ENCODE results near the gene B3GALNT1.

B3GALNT1 gene

DNA sequence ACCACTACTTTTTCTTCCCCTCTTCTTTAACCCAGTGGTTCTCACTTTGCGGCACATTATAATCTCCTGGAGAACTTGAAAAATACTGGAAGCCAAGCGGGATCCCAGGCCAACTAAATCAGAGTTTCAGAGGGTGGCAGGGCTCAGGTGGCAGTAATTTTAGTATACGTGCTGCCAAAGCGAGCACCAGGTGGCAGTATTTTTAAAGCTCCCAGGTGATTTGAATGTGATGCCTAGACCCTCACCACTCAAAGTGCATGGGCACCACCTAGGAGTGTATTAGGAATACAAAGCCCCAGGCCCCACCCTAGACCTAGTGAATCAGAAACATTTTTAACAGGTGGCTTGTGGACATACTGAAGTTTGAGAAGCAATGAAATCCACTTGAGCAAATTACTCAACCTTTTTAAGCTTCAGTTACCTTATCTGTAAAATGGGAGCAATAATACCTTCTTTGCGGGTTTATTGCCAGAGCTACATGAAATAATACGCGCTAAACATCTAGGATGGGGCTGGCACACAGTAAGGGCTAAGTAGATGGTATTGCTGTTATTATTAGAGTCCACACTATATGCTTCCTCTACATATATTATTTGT lies 8.3 kb downstream of the B3GALNT1 start:
- no peak for DNase-seq
- intact Hi-C loops (cut with DNase I; ENCODE audit: low total_unique reads): no loop called here
- Histone ChIP-seq H3K27me3 (no peaks in the 10 kb centered on the region), H3K27ac (no peak overlapping the region), H3K4me3 (no peak overlapping the region), H3K36me3 (peaks cover 3 to 16% (median 6%) of the 10 kb centered on the region in 3 donors), H3K9me3 (no peaks in the 10 kb centered on the region), H3K4me1 (no peaks in the 10 kb centered on the region)
- TF ChIP-seq, protein P1, sequence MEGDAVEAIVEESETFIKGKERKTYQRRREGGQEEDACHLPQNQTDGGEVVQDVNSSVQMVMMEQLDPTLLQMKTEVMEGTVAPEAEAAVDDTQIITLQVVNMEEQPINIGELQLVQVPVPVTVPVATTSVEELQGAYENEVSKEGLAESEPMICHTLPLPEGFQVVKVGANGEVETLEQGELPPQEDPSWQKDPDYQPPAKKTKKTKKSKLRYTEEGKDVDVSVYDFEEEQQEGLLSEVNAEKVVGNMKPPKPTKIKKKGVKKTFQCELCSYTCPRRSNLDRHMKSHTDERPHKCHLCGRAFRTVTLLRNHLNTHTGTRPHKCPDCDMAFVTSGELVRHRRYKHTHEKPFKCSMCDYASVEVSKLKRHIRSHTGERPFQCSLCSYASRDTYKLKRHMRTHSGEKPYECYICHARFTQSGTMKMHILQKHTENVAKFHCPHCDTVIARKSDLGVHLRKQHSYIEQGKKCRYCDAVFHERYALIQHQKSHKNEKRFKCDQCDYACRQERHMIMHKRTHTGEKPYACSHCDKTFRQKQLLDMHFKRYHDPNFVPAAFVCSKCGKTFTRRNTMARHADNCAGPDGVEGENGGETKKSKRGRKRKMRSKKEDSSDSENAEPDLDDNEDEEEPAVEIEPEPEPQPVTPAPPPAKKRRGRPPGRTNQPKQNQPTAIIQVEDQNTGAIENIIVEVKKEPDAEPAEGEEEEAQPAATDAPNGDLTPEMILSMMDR (IDR thresholded peaks at IDR 0.05): no peak

DNA sequence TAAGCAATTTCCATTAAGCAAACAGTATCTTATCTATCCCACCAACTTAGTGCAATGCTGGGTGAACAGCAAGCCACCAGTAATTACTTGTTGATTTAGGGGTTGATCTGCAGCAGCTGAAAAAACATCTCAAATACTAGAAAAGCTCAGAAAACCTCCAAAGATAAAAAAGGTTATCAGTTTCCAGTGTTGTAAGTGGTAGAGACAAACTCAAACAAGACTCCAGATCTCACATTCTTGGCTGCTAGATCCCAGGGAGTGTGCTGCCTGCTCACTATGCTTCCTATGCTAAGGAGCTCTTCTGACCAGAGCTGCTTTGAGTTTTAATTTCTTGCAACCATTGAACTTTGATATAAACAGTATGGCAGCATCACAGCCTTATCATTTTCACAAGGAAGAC lies 11.3 kb downstream of the B3GALNT1 start:
- intact Hi-C loops (cut with DNase I; ENCODE audit: low total_unique reads): no loop called here
- Histone ChIP-seq H3K4me1 (no peaks in the 10 kb centered on the region), H3K36me3 (peaks cover 0 to 10% (median 0%) of the 10 kb centered on the region in 3 donors), H3K4me3 (no peak overlapping the region), H3K27me3 (no peaks in the 10 kb centered on the region), H3K27ac (no peak overlapping the region), H3K9me3 (no peaks in the 10 kb centered on the region)
- TF ChIP-seq, protein P1 (IDR thresholded peaks at IDR 0.05): no peak
- no peak for DNase-seq

DNA sequence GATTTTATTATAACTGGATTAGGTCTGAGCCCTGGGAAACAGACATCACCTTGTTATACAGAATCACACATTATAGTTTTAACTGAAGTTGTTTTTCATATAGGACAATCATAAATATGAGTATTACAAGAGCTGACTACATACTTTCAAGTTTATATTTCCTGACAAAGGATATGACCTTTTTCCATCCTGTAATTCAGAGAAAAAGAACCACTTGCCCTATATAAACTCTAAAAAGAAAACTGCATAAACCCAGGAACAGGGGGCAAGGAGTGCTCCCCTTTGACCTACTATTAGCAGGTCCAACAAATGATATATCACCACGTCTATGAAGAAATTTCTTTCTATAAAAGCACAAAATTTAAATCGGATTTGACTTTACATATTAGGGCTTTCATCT lies 20.9 kb downstream of the B3GALNT1 start:
- H3K27me3 ChIP-seq: no peaks in the 10 kb centered on the region
- intact Hi-C loops (cut with DNase I; ENCODE audit: low total_unique reads): no loop called here
- no peaks in the 10 kb centered on the region for H3K9me3 ChIP-seq
- H3K4me1 ChIP-seq: peaks cover 0 to 11% (median 2%) of the 10 kb centered on the region in 4 donors
- TF ChIP-seq, protein P1 (IDR thresholded peaks at IDR 0.05): no peak
- no peak overlapping the region for H3K27ac ChIP-seq
- no peak for DNase-seq
- H3K36me3 ChIP-seq: peaks cover 7 to 22% (median 16%) of the 10 kb centered on the region in 3 donors
- no peak overlapping the region for H3K4me3 ChIP-seq

DNA sequence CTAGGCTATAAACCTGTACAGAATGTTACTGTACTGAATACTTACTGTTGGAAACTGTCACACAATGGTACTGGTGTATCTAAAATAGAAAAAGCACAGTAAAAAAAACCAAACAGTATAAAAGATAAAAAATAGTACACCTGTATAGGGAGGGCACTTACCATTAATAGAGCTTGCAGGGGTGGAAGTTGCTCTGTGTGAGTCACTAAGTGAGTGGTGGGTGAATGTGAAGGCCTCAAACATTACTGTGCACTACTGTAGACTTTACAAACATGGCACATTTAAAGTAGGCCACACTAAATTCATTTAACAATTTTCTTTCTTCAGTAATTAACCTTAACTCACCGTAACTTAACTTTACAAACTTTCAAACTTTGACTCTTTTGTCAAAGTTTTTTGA lies 22.0 kb downstream of the B3GALNT1 start:
- DNase-seq: no peak
- intact Hi-C loops (cut with DNase I; ENCODE audit: low total_unique reads): no loop called here
- Histone ChIP-seq H3K9me3 (no peaks in the 10 kb centered on the region), H3K4me3 (no peak overlapping the region), H3K27ac (no peak overlapping the region), H3K36me3 (peaks cover 0 to 22% (median 16%) of the 10 kb centered on the region in 3 donors), H3K4me1 (peaks cover 0 to 16% (median 2%) of the 10 kb centered on the region in 4 donors), H3K27me3 (no peaks in the 10 kb centered on the region)
- TF ChIP-seq, protein P1 (IDR thresholded peaks at IDR 0.05): no peak

DNA sequence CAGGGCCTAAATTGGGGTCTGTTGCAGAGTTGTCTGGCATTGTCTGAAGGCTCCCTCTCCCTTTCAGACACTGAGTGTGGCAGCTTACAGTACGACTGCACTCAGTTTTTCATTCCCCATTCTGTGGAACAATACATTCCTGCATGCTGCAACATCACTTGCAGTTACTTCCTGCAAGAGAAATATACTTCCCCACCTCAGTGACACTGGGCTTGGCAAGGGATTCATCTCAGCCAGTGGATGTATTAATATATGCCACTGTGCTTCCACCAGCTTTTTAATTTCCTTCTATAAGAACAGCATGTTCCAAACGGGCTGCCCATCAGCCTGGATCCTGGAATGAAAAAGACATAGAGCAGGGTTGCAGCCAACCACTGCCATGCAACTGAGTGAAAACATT lies 23.1 kb downstream of the B3GALNT1 start:
- peaks cover 0 to 16% (median 15%) of the 10 kb centered on the region in 3 donors for H3K36me3 ChIP-seq
- no peak overlapping the region for H3K4me3 ChIP-seq
- H3K9me3 ChIP-seq: no peaks in the 10 kb centered on the region
- no peaks in the 10 kb centered on the region for H3K27me3 ChIP-seq
- no peak overlapping the region for H3K27ac ChIP-seq
- TF ChIP-seq, protein P1 (IDR thresholded peaks at IDR 0.05): no peak
- DNase-seq: no peak
- intact Hi-C loops (cut with DNase I; ENCODE audit: low total_unique reads): no loop called here
- peaks cover 0 to 27% (median 7%) of the 10 kb centered on the region in 4 donors for H3K4me1 ChIP-seq
